ENCODE data around the gene GPR78.

Gene GPR78

GRCh38 chr4:8587469-8588195, 7.4 kb downstream of the GPR78 start:
- WGBS (ENCODE audit: insufficient coverage), result 91% methylated on average over 15 of the region's 18 CpGs
- Histone ChIP-seq H3K27me3 (replicated peaks in 2 of 5; ENCODE audit: control insufficient read depth in 4 of 5, insufficient read depth in 5 of 5, low read length in 4 of 5) (peaks cover 0 to 92% (median 17%) of the 10 kb centered on the region in 5 experiments), H3K27ac (ENCODE audit: insufficient read depth in 1 of 2, low read depth in 1 of 2, low read length in 2 of 2, poor library complexity in 1 of 2, severe bottlenecking in 2 of 2) (no peak overlapping the region), H3K4me3 (ENCODE audit: control insufficient read depth in 1 of 7, extremely low read depth in 1 of 7, insufficient read depth in 4 of 7, low read depth in 2 of 7, low read length in 6 of 7) (no peak overlapping the region), H3K36me3 (ENCODE audit: control insufficient read depth in 4 of 4, insufficient read depth in 4 of 4, low read length in 3 of 4) (no peaks in the 10 kb centered on the region), H3K4me1 (ENCODE audit: control extremely low read depth in 1 of 4, control insufficient read depth in 4 of 4, insufficient read depth in 4 of 4, low read length in 3 of 4) (no peaks in the 10 kb centered on the region), H3K9me3 (ENCODE audit: control extremely low read depth in 1 of 5, control insufficient read depth in 4 of 5, insufficient read depth in 2 of 5, low read depth in 1 of 5, low read length in 4 of 5) (no peaks in the 10 kb centered on the region)
- CTCF ChIA-PET, result interaction anchor here (0.9 kb wide), 1 partner anchor 19 kb away, joined by 3 read pairs; no protein-coding TSS in a partner anchor
- no peak for DNase-seq
- POLR2A ChIA-PET, result no interaction called here

DNA sequence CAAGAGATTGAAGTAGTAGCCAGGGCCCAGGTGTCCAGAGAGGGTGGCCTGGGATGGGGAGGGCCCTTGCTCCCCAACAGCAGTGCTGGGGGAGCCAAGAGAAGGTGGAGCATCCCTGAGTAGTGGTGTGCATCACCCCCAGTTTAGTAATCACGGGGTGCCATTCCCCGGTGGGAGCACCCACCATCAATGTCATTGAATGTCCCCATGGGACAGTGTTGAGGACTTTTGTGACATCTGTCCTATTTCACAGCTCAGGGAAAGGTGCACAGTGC, 7.9 kb downstream of the GPR78 start:
- CTCF ChIA-PET, result interaction anchor here (0.9 kb wide), 1 partner anchor 18 kb away, joined by 3 read pairs; no protein-coding TSS in a partner anchor
- peaks cover 0 to 92% (median 17%) of the 10 kb centered on the region in 5 experiments for H3K27me3 ChIP-seq (replicated peaks in 2 of 5; ENCODE audit: control insufficient read depth in 4 of 5, insufficient read depth in 5 of 5, low read length in 4 of 5)
- H3K4me1 ChIP-seq (ENCODE audit: control extremely low read depth in 1 of 4, control insufficient read depth in 4 of 4, insufficient read depth in 4 of 4, low read length in 3 of 4), result no peaks in the 10 kb centered on the region
- DNase-seq, result no peak
- POLR2A ChIA-PET, result no interaction called here
- no peaks in the 10 kb centered on the region for H3K36me3 ChIP-seq (ENCODE audit: control insufficient read depth in 4 of 4, insufficient read depth in 4 of 4, low read length in 3 of 4)
- whole genome bisulfite sequencing (ENCODE audit: insufficient coverage), result 86% methylated on average over 2 of the region's 2 CpGs
- no peak overlapping the region for H3K4me3 ChIP-seq (ENCODE audit: control insufficient read depth in 1 of 7, extremely low read depth in 1 of 7, insufficient read depth in 4 of 7, low read depth in 2 of 7, low read length in 6 of 7)
- no peaks in the 10 kb centered on the region for H3K9me3 ChIP-seq (ENCODE audit: control extremely low read depth in 1 of 5, control insufficient read depth in 4 of 5, insufficient read depth in 2 of 5, low read depth in 1 of 5, low read length in 4 of 5)
- no peak overlapping the region for H3K27ac ChIP-seq (ENCODE audit: insufficient read depth in 1 of 2, low read depth in 1 of 2, low read length in 2 of 2, poor library complexity in 1 of 2, severe bottlenecking in 2 of 2)

GRCh38 chr4:8589336-8589735, 9.1 kb downstream of the GPR78 start:
- WGBS (ENCODE audit: insufficient coverage), result 86% methylated on average over 9 of the region's 10 CpGs
- no peak for DNase-seq
- Histone ChIP-seq H3K27me3 (replicated peaks in 2 of 5; ENCODE audit: control insufficient read depth in 4 of 5, insufficient read depth in 5 of 5, low read length in 4 of 5) (peaks cover 0 to 95% (median 24%) of the 10 kb centered on the region in 5 experiments), H3K36me3 (ENCODE audit: control insufficient read depth in 4 of 4, insufficient read depth in 4 of 4, low read length in 3 of 4) (no peaks in the 10 kb centered on the region), H3K4me1 (ENCODE audit: control extremely low read depth in 1 of 4, control insufficient read depth in 4 of 4, insufficient read depth in 4 of 4, low read length in 3 of 4) (no peaks in the 10 kb centered on the region), H3K27ac (ENCODE audit: insufficient read depth in 1 of 2, low read depth in 1 of 2, low read length in 2 of 2, poor library complexity in 1 of 2, severe bottlenecking in 2 of 2) (no peak overlapping the region), H3K9me3 (ENCODE audit: control extremely low read depth in 1 of 5, control insufficient read depth in 4 of 5, insufficient read depth in 2 of 5, low read depth in 1 of 5, low read length in 4 of 5) (no peaks in the 10 kb centered on the region), H3K4me3 (ENCODE audit: control insufficient read depth in 1 of 7, extremely low read depth in 1 of 7, insufficient read depth in 4 of 7, low read depth in 2 of 7, low read length in 6 of 7) (no peak overlapping the region)
- POLR2A ChIA-PET, result no interaction called here
- CTCF ChIA-PET, result interaction anchor here (0.6 to 1.0 kb wide), 2 partner anchors 18 to 22 kb away, joined by 3 read pairs; no protein-coding TSS in a partner anchor

DNA sequence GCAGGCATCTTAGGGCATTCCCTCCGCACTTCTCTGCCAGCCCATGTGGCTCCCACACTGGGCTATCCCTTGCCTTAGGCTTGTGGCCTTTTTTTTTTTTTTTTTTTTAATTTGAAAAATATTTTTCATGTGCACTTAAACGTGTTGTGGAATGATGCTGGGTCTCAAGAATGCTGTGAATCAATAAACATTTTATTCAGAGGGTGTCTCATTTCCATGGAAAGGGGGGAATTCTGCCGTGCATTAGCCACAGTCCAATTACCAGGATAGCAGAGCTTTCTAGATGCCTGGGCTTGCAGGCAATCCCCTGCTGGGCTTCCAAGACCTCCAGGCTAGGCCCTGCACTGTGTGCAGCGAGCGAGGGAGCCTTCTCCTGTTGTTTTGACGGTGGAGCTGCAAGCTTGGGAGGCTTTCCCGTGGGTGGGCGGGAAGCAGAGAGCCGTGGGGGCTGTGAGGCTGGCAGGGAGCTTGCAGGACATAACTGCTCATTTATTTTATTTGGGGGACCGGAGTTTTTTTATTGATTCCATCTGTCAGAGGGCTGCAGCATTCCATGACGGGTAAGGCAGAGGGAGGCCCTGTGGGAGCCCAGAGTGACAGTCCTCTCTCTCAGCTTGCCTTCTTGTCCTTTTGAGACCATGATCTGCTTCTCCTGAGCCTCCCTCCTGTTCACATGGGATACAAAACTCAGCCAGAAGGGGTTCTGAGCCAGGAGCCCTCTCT, 9.8 kb downstream of the GPR78 start:
- no peak overlapping the region for H3K27ac ChIP-seq (ENCODE audit: insufficient read depth in 1 of 2, low read depth in 1 of 2, low read length in 2 of 2, poor library complexity in 1 of 2, severe bottlenecking in 2 of 2)
- CTCF ChIA-PET, result interaction anchor here (1.0 kb wide), 1 partner anchor 18 kb away, joined by 3 read pairs; no protein-coding TSS in a partner anchor
- H3K9me3 ChIP-seq (ENCODE audit: control extremely low read depth in 1 of 5, control insufficient read depth in 4 of 5, insufficient read depth in 2 of 5, low read depth in 1 of 5, low read length in 4 of 5), result no peaks in the 10 kb centered on the region
- H3K36me3 ChIP-seq (ENCODE audit: control insufficient read depth in 4 of 4, insufficient read depth in 4 of 4, low read length in 3 of 4), result no peaks in the 10 kb centered on the region
- no peak overlapping the region for H3K4me3 ChIP-seq (ENCODE audit: control insufficient read depth in 1 of 7, extremely low read depth in 1 of 7, insufficient read depth in 4 of 7, low read depth in 2 of 7, low read length in 6 of 7)
- peaks cover 0 to 92% (median 22%) of the 10 kb centered on the region in 5 experiments for H3K27me3 ChIP-seq (replicated peaks in 2 of 5; ENCODE audit: control insufficient read depth in 4 of 5, insufficient read depth in 5 of 5, low read length in 4 of 5)
- H3K4me1 ChIP-seq (ENCODE audit: control extremely low read depth in 1 of 4, control insufficient read depth in 4 of 4, insufficient read depth in 4 of 4, low read length in 3 of 4), result no peaks in the 10 kb centered on the region
- no peak for DNase-seq
- WGBS (ENCODE audit: insufficient coverage), result 73% methylated on average over 8 of the region's 11 CpGs
- POLR2A ChIA-PET, result no interaction called here

GRCh38 chr4:8590546-8590880, 10.3 kb downstream of the GPR78 start:
- POLR2A ChIA-PET, result no interaction called here
- no peak for DNase-seq
- Histone ChIP-seq H3K4me3 (ENCODE audit: control insufficient read depth in 1 of 7, extremely low read depth in 1 of 7, insufficient read depth in 4 of 7, low read depth in 2 of 7, low read length in 6 of 7) (no peak overlapping the region), H3K4me1 (ENCODE audit: control extremely low read depth in 1 of 4, control insufficient read depth in 4 of 4, insufficient read depth in 4 of 4, low read length in 3 of 4) (no peaks in the 10 kb centered on the region), H3K9me3 (ENCODE audit: control extremely low read depth in 1 of 5, control insufficient read depth in 4 of 5, insufficient read depth in 2 of 5, low read depth in 1 of 5, low read length in 4 of 5) (no peaks in the 10 kb centered on the region), H3K36me3 (ENCODE audit: control insufficient read depth in 4 of 4, insufficient read depth in 4 of 4, low read length in 3 of 4) (no peaks in the 10 kb centered on the region), H3K27me3 (replicated peaks in 2 of 5; ENCODE audit: control insufficient read depth in 4 of 5, insufficient read depth in 5 of 5, low read length in 4 of 5) (peaks cover 0 to 86% (median 24%) of the 10 kb centered on the region in 5 experiments), H3K27ac (ENCODE audit: insufficient read depth in 1 of 2, low read depth in 1 of 2, low read length in 2 of 2, poor library complexity in 1 of 2, severe bottlenecking in 2 of 2) (no peak overlapping the region)
- WGBS (ENCODE audit: insufficient coverage), result 89% methylated on average over 5 of the region's 5 CpGs
- CTCF ChIA-PET, result no interaction called here

- no peaks in the 10 kb centered on the region for H3K4me1 ChIP-seq (ENCODE audit: control extremely low read depth in 1 of 4, control insufficient read depth in 4 of 4, insufficient read depth in 4 of 4, low read length in 3 of 4)
- 83% methylated on average over 8 of the region's 9 CpGs for WGBS (ENCODE audit: insufficient coverage)
- ChIA-PET POLR2A (no interaction called here), CTCF (interaction anchor here (1.1 kb wide), 1 partner anchor 16 kb away, joined by 3 read pairs; no protein-coding TSS in a partner anchor)
- H3K27ac ChIP-seq (ENCODE audit: insufficient read depth in 1 of 2, low read depth in 1 of 2, low read length in 2 of 2, poor library complexity in 1 of 2, severe bottlenecking in 2 of 2), result no peak overlapping the region
- H3K27me3 ChIP-seq (replicated peaks in 2 of 5; ENCODE audit: control insufficient read depth in 4 of 5, insufficient read depth in 5 of 5, low read length in 4 of 5), result peaks cover 0 to 80% (median 24%) of the 10 kb centered on the region in 5 experiments
- H3K9me3 ChIP-seq (ENCODE audit: control extremely low read depth in 1 of 5, control insufficient read depth in 4 of 5, insufficient read depth in 2 of 5, low read depth in 1 of 5, low read length in 4 of 5), result no peaks in the 10 kb centered on the region
- no peak overlapping the region for H3K4me3 ChIP-seq (ENCODE audit: control insufficient read depth in 1 of 7, extremely low read depth in 1 of 7, insufficient read depth in 4 of 7, low read depth in 2 of 7, low read length in 6 of 7)
- no peak for DNase-seq
- H3K36me3 ChIP-seq (ENCODE audit: control insufficient read depth in 4 of 4, insufficient read depth in 4 of 4, low read length in 3 of 4), result no peaks in the 10 kb centered on the region
These were observed 10.9 kb downstream of the GPR78 start for GRCh38 chr4:8591114-8591513.
